Prostate gland (tissue), 2 donors: ENCODE data around the gene TTBK2.

ENCODE experiments used
- POLR2A ChIP-seq: fragments of 450-650 bp; IDR thresholded peaks from one replicate; pipeline ENCODE4 v1.6.1; 2016; ENCODE audit warnings: antibody characterized with exemption, mild to moderate bottlenecking
- POLR2AphosphoS5 ChIP-seq: sonication (generic); formaldehyde crosslinking; IDR thresholded peaks from one replicate; pipeline ENCODE4 v1.6.1; 2017; ENCODE audit warnings: antibody characterized with exemption
- TF ChIP-seq, protein P1 (sequence below), 4 experiments: fragments of 200-600 bp in 2 of 4; fragments of 450-650 bp in 2 of 4; sonication (generic) in 2 of 4; IDR thresholded peaks; 1 replicate in 3 of 4; 2 replicates in 1 of 4; pipeline ENCODE4 v1.5.1; 2016 to 2019; ENCODE audit warnings: antibody characterized with exemption in 4 of 4, mild to moderate bottlenecking in 2 of 4, moderate library complexity in 2 of 4

GRCh38 chr15:42796955-42797782, 123.4 kb downstream of the TTBK2 start:
- TF ChIP-seq, protein P1, sequence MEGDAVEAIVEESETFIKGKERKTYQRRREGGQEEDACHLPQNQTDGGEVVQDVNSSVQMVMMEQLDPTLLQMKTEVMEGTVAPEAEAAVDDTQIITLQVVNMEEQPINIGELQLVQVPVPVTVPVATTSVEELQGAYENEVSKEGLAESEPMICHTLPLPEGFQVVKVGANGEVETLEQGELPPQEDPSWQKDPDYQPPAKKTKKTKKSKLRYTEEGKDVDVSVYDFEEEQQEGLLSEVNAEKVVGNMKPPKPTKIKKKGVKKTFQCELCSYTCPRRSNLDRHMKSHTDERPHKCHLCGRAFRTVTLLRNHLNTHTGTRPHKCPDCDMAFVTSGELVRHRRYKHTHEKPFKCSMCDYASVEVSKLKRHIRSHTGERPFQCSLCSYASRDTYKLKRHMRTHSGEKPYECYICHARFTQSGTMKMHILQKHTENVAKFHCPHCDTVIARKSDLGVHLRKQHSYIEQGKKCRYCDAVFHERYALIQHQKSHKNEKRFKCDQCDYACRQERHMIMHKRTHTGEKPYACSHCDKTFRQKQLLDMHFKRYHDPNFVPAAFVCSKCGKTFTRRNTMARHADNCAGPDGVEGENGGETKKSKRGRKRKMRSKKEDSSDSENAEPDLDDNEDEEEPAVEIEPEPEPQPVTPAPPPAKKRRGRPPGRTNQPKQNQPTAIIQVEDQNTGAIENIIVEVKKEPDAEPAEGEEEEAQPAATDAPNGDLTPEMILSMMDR (IDR thresholded peaks at IDR 0.05): no peak
- TF ChIP-seq POLR2AphosphoS5 (no peak), POLR2A (no peak)
